Measurements from ENCODE around the gene LCE1C.

- TF ChIP-seq CTCF (IDR thresholded peaks at IDR 0.05), result no peak
- no peak for TF ChIP-seq POLR2A (IDR thresholded peaks at IDR 0.05)
- TF ChIP-seq EP300 (IDR thresholded peaks at IDR 0.05), result no peak
These were observed 49.6 kb downstream of the LCE1C start for GRCh38 chr1:152756872-152757271.

All from stomach (tissue), 4 donors.